ENCODE measurements around the gene SUSD6.

The SUSD6 gene

DNA sequence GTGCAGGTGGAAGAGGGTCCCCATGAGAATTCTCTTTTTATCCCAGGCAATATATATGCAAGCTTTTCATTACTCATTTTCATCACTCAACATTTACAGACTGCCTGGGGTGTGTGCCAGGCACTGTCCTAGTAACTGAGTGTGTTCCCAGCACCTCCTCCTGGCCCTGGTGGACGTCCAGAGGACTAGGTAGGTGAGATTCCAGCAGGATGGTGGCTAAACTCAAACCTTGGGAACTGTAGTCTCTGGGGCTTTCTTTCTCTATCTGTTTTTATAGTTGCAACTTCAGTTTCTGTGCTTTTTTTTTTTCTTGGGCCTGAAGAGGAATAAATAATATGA, 63.8 kb downstream of the SUSD6 start:
- DNase-seq (ENCODE audit: low read depth), result no peak
- H3K4me3 ChIP-seq (ENCODE audit: low read length), result no peak overlapping the region
- TF ChIP-seq, protein P1, sequence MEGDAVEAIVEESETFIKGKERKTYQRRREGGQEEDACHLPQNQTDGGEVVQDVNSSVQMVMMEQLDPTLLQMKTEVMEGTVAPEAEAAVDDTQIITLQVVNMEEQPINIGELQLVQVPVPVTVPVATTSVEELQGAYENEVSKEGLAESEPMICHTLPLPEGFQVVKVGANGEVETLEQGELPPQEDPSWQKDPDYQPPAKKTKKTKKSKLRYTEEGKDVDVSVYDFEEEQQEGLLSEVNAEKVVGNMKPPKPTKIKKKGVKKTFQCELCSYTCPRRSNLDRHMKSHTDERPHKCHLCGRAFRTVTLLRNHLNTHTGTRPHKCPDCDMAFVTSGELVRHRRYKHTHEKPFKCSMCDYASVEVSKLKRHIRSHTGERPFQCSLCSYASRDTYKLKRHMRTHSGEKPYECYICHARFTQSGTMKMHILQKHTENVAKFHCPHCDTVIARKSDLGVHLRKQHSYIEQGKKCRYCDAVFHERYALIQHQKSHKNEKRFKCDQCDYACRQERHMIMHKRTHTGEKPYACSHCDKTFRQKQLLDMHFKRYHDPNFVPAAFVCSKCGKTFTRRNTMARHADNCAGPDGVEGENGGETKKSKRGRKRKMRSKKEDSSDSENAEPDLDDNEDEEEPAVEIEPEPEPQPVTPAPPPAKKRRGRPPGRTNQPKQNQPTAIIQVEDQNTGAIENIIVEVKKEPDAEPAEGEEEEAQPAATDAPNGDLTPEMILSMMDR (IDR thresholded peaks at IDR 0.05; ENCODE audit: insufficient read depth, low read depth, low read length, missing control alignments), result no peak

DNA sequence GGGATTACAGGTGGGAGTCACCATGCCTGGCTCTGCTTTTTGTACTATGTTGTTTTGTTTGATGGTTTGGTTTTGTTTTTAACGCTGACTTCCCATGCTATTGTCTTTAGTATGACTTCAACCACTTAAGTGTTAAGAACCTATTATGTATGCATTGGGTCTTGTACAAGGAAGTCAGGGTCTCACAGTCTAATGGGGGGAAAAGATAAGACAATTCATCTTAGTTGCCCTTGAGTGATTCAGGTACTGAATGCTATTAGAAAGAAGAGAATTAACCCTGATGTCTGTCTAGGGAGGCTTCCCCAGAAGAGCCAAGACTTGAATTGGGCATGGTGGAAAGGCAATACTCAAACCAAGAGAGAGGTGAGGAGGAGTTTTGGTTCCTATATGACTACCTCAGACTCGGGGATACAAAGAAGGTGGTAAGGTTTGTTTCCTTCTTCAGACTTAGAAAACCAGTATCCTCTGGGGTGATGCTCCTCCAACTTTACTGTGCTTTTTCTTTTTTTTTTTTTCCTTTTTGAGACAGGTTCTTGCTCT, 64.6 kb downstream of the SUSD6 start:
- H3K4me3 ChIP-seq (ENCODE audit: low read length), result no peak overlapping the region
- TF ChIP-seq, protein P1 (IDR thresholded peaks at IDR 0.05; ENCODE audit: insufficient read depth, low read depth, low read length, missing control alignments), result no peak
- DNase-seq (ENCODE audit: low read depth), result no peak

DNA sequence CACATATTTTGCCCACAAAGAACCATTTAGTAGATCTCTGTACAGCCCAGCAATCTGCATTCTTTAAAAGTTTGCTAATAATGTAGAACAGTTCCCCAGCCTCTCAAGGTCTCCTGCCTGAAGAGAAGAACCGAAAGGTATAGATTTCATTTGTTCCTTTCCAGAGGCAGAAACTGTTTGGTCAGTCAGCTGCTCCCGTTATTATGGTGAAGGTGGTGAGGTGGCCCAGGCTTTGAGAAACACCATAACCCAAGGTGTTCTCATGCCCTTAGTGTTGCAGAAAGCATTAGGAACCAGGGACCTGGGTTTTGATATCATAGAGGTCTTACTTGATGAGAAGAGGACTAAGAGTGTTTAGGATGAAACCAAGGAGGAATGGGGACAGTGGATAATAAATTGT, 65.3 kb downstream of the SUSD6 start:
- TF ChIP-seq, protein P1 (IDR thresholded peaks at IDR 0.05; ENCODE audit: insufficient read depth, low read depth, low read length, missing control alignments), result no peak
- H3K4me3 ChIP-seq (ENCODE audit: low read length), result no peak overlapping the region
- no peak for DNase-seq (ENCODE audit: low read depth)

DNA sequence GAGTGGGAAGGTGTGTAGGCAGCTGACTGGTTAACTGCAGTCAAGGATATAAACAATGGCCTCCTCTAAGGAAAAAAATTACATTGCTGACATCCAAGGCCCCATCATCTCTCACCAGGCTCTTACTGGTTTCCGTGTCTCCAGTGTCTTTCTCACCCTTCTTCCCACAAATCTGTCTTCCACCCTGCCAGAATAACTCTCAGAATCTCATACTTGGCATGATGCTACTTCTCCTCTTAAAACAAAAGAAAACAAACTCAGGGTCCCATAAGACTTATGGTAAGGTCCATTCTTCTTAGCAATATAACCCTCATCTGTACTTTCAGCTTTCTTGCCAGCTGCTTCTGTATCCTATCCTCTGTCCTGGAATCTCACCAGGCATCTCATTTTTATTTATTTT, 68.9 kb downstream of the SUSD6 start:
- TF ChIP-seq, protein P1 (IDR thresholded peaks at IDR 0.05; ENCODE audit: insufficient read depth, low read depth, low read length, missing control alignments), result no peak
- H3K4me3 ChIP-seq (ENCODE audit: low read length), result no peak overlapping the region
- no peak for DNase-seq (ENCODE audit: low read depth)

DNA sequence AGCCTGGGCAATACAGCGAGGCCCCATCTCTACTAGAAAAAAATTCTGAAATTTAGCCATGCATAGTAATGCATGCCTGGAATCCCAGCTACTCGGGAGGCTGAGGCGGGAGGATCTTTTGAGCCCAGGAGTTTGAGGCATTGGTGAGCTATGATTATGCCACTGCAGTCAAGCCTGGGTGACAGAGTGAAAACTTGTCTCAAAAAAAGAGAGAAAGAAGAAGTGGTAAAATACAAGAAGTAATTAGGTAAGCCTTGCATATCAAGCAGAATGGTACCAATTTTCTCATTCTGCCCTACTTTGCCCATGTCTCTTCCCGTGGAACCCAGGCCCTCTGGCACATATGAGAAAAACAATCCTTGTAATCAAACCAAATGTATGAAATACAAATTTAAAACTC, 70.7 kb downstream of the SUSD6 start:
- no peak overlapping the region for H3K4me3 ChIP-seq (ENCODE audit: low read length)
- TF ChIP-seq, protein P1 (IDR thresholded peaks at IDR 0.05; ENCODE audit: insufficient read depth, low read depth, low read length, missing control alignments), result no peak
- no peak for DNase-seq (ENCODE audit: low read depth)

GRCh38 chr14:69682621-69683263, 71.3 kb downstream of the SUSD6 start:
- peak; percentile 67 for DNase-seq (ENCODE audit: low read depth)
- no peak overlapping the region for H3K4me3 ChIP-seq (ENCODE audit: low read length)
- TF ChIP-seq, protein P1 (IDR thresholded peaks at IDR 0.05; ENCODE audit: insufficient read depth, low read depth, low read length, missing control alignments), result no peak

- no peak overlapping the region for H3K4me3 ChIP-seq (ENCODE audit: low read length)
- TF ChIP-seq, protein P1 (IDR thresholded peaks at IDR 0.05; ENCODE audit: insufficient read depth, low read depth, low read length, missing control alignments), result no peak
- no peak for DNase-seq (ENCODE audit: low read depth)
Observed at GRCh38 chr14:69683971-69684370, 72.6 kb downstream of the SUSD6 start.
